BE2C (cell line): ENCODE data around the gene DIAPH3.

ENCODE experiments used
- DNase-seq: peaks from one replicate; pipeline ENCODE4 v3.0.0-alpha.2; 2020
- H3K27me3 ChIP-seq: fragments of 250-450 bp; sonication (Bioruptor Pico); 2 replicates; pipeline ENCODE4 v1.5.1; 2020; ENCODE audit warnings: mild to moderate bottlenecking
- H3K36me3 ChIP-seq: fragments of 250-450 bp; sonication (Bioruptor Pico); 2 replicates; pipeline ENCODE4 v1.5.1; 2020; ENCODE audit warnings: mild to moderate bottlenecking
- H3K4me1 ChIP-seq: fragments of 250-450 bp; sonication (Bioruptor Pico); 2 replicates; pipeline ENCODE4 v1.5.1; 2020
- H3K4me3 ChIP-seq: 2 replicates; pipeline ENCODE4 v1.5.1; 2011; ENCODE audit warnings: low read depth, low read length
- H3K9me3 ChIP-seq: fragments of 250-450 bp; sonication (Bioruptor Pico); 2 replicates; pipeline ENCODE4 v1.5.1; 2020
- TF ChIP-seq, protein P1 (sequence below): IDR thresholded peaks from 2 replicates; pipeline ENCODE4 v1.5.1; 2012; ENCODE audit warnings: mild to moderate bottlenecking, low read depth, low read length

The DIAPH3 gene

DNA sequence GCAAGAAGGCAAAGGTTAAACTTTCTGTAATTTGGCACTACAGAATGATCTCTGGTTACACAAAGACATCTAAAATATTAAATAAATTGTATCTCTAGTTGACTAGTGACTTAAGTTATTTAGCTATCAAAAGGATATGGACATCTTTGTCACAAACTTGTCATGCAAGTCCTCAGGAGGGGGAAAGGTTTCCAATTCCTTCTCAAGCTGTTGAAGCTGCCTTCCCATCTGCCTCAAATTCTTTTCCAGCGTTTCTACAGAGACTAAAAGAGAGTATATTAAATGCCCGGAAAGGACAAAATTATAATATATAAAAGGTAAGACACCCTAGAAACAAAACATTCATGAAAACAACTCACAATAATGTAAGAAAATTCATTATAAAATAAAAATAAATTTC lies 324.5 kb downstream of the DIAPH3 start:
- Histone ChIP-seq H3K36me3 (no peaks in the 10 kb centered on the region), H3K27me3 (no peaks in the 10 kb centered on the region), H3K4me1 (no peaks in the 10 kb centered on the region), H3K4me3 (no peak overlapping the region), H3K9me3 (no peaks in the 10 kb centered on the region)
- TF ChIP-seq, protein P1, sequence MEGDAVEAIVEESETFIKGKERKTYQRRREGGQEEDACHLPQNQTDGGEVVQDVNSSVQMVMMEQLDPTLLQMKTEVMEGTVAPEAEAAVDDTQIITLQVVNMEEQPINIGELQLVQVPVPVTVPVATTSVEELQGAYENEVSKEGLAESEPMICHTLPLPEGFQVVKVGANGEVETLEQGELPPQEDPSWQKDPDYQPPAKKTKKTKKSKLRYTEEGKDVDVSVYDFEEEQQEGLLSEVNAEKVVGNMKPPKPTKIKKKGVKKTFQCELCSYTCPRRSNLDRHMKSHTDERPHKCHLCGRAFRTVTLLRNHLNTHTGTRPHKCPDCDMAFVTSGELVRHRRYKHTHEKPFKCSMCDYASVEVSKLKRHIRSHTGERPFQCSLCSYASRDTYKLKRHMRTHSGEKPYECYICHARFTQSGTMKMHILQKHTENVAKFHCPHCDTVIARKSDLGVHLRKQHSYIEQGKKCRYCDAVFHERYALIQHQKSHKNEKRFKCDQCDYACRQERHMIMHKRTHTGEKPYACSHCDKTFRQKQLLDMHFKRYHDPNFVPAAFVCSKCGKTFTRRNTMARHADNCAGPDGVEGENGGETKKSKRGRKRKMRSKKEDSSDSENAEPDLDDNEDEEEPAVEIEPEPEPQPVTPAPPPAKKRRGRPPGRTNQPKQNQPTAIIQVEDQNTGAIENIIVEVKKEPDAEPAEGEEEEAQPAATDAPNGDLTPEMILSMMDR: no peak
- DNase-seq: no peak

DNA sequence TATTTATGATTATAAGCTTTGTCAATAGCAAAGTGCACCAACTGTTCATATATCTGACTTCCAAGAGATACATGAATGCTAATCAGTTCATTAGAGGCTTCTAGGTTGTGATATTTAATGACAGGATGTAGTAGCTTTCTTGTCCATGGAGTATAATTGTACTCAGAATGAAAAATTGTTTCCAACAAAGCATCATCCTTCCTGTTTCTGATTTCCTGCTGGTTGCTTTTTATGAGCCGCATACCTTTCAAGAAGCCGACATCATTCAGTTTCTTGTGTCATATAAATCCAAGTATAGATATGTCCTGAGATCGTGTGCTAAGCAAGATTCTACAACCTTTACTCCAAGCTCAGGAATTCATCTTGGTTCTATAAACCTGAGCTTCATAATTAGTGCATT lies 326.6 kb downstream of the DIAPH3 start:
- no peaks in the 10 kb centered on the region for H3K27me3 ChIP-seq
- TF ChIP-seq, protein P1: no peak
- no peak for DNase-seq
- H3K4me1 ChIP-seq: no peaks in the 10 kb centered on the region
- no peaks in the 10 kb centered on the region for H3K36me3 ChIP-seq
- no peaks in the 10 kb centered on the region for H3K9me3 ChIP-seq
- H3K4me3 ChIP-seq: no peak overlapping the region

DNA sequence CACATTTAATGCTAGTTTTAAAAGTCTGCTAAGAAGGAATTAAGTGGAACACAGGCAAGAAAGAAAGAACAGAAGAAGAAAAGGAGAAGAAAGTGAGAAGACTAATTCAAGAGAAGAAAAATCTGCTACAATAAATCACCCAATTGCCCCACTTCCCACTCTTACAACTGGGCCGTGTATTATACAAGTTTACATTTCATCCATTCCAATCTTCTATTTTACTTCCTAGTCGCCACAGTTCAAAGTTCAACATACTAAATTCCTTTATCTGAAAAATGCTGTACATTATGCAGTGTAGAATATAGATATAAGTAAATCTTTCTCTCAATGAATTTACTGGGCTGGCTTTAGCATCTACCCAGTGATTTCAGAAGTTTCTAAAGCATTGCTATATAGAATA lies 328.2 kb downstream of the DIAPH3 start:
- Histone ChIP-seq H3K27me3 (no peaks in the 10 kb centered on the region), H3K4me1 (no peaks in the 10 kb centered on the region), H3K36me3 (no peaks in the 10 kb centered on the region), H3K4me3 (no peak overlapping the region), H3K9me3 (no peaks in the 10 kb centered on the region)
- DNase-seq: no peak
- TF ChIP-seq, protein P1: no peak

DNA sequence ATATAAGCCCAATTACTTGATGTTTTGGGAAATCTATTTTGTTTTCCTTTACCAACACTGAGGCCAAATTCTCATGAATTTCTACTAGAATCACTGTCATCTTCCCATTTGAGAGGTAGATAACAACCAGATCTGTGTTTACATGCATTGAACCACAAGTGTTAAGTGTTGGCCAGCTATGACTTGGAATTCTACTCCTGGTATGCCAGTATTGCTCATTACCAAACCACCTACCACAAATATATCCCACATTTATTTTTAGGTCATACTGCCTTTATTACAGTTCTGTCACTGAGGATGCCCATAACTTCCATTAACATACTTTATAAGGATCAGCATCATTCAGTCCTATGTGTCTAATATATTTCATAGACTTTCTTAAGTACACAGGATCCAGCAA lies 328.9 kb downstream of the DIAPH3 start:
- H3K4me3 ChIP-seq: no peak overlapping the region
- DNase-seq: no peak
- H3K9me3 ChIP-seq: no peaks in the 10 kb centered on the region
- H3K4me1 ChIP-seq: no peaks in the 10 kb centered on the region
- no peaks in the 10 kb centered on the region for H3K36me3 ChIP-seq
- TF ChIP-seq, protein P1: no peak
- no peaks in the 10 kb centered on the region for H3K27me3 ChIP-seq

DNA sequence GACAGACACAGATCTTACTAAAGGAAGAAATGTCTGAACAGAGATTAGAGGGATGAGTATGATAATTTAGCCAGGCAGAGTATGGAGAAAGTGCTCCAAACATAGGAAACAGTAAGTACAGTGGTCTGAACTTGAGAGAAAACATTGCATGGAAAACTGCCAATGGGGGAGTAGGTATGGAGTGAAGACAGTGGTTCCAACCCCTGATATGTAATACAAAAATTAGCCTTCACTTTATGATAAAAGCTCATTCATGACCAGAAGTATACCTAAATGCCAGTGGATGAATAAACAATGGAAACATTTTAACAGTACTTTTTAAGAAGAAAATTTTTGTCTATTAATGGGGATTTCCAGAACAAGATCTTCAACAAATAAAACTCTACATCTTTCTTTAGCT lies 334.0 kb downstream of the DIAPH3 start:
- H3K27me3 ChIP-seq: no peaks in the 10 kb centered on the region; the same call in 1 of the 2 replicates
- TF ChIP-seq, protein P1: no peak
- no peaks in the 10 kb centered on the region; the same call in 1 of the 2 replicates for H3K36me3 ChIP-seq
- no peak overlapping the region for H3K4me3 ChIP-seq
- no peak for DNase-seq
- H3K4me1 ChIP-seq: no peaks in the 10 kb centered on the region
- no peaks in the 10 kb centered on the region for H3K9me3 ChIP-seq

DNA sequence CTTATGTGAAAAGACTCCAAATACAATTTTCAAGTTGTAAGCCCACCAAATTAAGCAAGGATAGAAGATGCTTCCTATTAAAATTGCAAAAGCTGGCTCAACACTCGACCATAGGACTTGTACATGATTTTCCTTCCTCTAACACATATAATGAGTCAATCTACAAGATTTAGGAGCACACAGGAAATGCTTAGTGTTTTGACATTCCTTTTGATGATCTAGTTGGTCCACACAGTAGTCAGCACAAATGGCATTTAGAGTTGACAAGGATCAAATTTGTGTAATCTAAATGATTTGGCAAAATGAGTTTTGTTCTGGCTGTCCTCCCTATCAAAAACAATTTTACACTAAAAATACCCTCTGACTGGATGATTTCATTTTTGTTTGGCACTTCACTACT lies 340.2 kb downstream of the DIAPH3 start:
- TF ChIP-seq, protein P1: no peak
- Histone ChIP-seq H3K9me3 (no peaks in the 10 kb centered on the region), H3K4me1 (no peaks in the 10 kb centered on the region), H3K27me3 (no peaks in the 10 kb centered on the region; the same call in 1 of the 2 replicates), H3K4me3 (no peak overlapping the region), H3K36me3 (no peaks in the 10 kb centered on the region; the same call in 1 of the 2 replicates)
- no peak for DNase-seq
